Esophagus muscularis mucosa (tissue), 4 donors: ENCODE data around the gene DMD.

Source experiments
- EP300 ChIP-seq: sonication (generic); formaldehyde crosslinking; IDR thresholded peaks from one replicate; pipeline ENCODE4 v1.6.1; 2017; ENCODE audit warnings: antibody characterized with exemption
- POLR2A ChIP-seq: fragments of 450-650 bp; IDR thresholded peaks from one replicate; pipeline ENCODE4 v1.6.1; 2017; ENCODE audit warnings: antibody characterized with exemption, moderate library complexity, mild to moderate bottlenecking, low read depth
- POLR2AphosphoS5 ChIP-seq, 2 donors: sonication (generic); formaldehyde crosslinking; IDR thresholded peaks; one replicate each; pipeline ENCODE4 v1.6.1; 2017; ENCODE audit warnings: antibody characterized with exemption in 2 of 2
- TF ChIP-seq, protein P1 (sequence below), 3 experiments: fragments of 200-600 bp in 2 of 3; fragments of 450-650 bp in 1 of 3; sonication (generic) in 2 of 3; IDR thresholded peaks; one replicate each; pipeline ENCODE4 v1.5.1; 2017 to 2019; ENCODE audit warnings: antibody characterized with exemption in 3 of 3, mild to moderate bottlenecking in 2 of 3, moderate library complexity in 1 of 3

DNA sequence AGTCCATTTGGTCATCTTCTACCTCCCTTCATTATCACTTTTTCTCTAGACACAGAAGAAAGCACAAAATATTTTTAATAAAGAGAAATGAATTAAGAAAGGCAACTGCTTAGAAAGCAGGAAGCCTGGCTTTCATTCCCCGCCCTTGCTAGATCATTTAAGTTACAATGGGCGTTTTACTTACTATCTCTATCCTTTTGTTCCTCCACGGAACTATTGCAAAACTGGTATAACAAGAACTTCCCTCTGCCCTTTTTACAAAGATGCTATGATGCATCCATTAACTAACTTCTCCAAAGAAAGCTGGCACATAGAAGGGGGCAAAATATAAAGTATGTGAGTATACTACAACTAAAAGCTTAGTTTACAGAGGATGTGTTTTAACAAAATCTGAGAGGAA is 1705.0 kb downstream of the DMD start:
- no peak for TF ChIP-seq POLR2A
- TF ChIP-seq, protein P1, sequence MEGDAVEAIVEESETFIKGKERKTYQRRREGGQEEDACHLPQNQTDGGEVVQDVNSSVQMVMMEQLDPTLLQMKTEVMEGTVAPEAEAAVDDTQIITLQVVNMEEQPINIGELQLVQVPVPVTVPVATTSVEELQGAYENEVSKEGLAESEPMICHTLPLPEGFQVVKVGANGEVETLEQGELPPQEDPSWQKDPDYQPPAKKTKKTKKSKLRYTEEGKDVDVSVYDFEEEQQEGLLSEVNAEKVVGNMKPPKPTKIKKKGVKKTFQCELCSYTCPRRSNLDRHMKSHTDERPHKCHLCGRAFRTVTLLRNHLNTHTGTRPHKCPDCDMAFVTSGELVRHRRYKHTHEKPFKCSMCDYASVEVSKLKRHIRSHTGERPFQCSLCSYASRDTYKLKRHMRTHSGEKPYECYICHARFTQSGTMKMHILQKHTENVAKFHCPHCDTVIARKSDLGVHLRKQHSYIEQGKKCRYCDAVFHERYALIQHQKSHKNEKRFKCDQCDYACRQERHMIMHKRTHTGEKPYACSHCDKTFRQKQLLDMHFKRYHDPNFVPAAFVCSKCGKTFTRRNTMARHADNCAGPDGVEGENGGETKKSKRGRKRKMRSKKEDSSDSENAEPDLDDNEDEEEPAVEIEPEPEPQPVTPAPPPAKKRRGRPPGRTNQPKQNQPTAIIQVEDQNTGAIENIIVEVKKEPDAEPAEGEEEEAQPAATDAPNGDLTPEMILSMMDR (IDR thresholded peaks at IDR 0.05): no peak
- no peak for TF ChIP-seq POLR2AphosphoS5 (IDR thresholded peaks at IDR 0.05)
- TF ChIP-seq EP300: no peak
